NT2/D1 (cell line): ENCODE data around the gene STX17.

Experiments
- DNase-seq: peaks from one replicate; pipeline ENCODE4 v3.0.0-alpha.2; 2011; ENCODE audit warnings: low read depth, low spot score
- H3K27me3 ChIP-seq: 2 replicates; pipeline ENCODE4 v1.6.0; 2011; ENCODE audit warnings: mild to moderate bottlenecking; ENCODE audit not compliant: insufficient read length, insufficient read depth
- H3K36me3 ChIP-seq: 2 replicates; pipeline ENCODE4 v1.6.1; 2011; ENCODE audit warnings: mild to moderate bottlenecking, low read length, mixed read lengths; ENCODE audit not compliant: insufficient read depth, insufficient read length
- H3K4me1 ChIP-seq: 2 replicates; pipeline ENCODE4 v1.5.1; 2011; ENCODE audit not compliant: insufficient read depth, insufficient read length
- H3K4me3 ChIP-seq: 2 replicates; pipeline ENCODE4 v1.5.1; 2011; ENCODE audit warnings: low read depth; ENCODE audit not compliant: insufficient read length
- H3K9ac ChIP-seq: 2 replicates; pipeline ENCODE4 v1.6.0; 2011; ENCODE audit warnings: low read depth; ENCODE audit not compliant: insufficient read length
- H3K9me3 ChIP-seq: 2 replicates; pipeline ENCODE4 v1.5.1; 2011; ENCODE audit warnings: mild to moderate bottlenecking, low read length; ENCODE audit not compliant: insufficient read depth
- SUZ12 ChIP-seq: IDR thresholded peaks from 2 replicates; pipeline ENCODE4 v1.6.1; 2011; ENCODE audit not compliant: insufficient read length, insufficient read depth; ENCODE audit errors: extremely low read depth
- YY1 ChIP-seq: IDR thresholded peaks from 2 replicates; pipeline ENCODE4 v1.6.1; 2011; ENCODE audit not compliant: insufficient read length, insufficient read depth
- ZNF274 ChIP-seq: IDR thresholded peaks from 2 replicates; pipeline ENCODE4 v1.6.1; 2011; ENCODE audit warnings: mild to moderate bottlenecking, low read depth, low read length

Gene STX17

DNA sequence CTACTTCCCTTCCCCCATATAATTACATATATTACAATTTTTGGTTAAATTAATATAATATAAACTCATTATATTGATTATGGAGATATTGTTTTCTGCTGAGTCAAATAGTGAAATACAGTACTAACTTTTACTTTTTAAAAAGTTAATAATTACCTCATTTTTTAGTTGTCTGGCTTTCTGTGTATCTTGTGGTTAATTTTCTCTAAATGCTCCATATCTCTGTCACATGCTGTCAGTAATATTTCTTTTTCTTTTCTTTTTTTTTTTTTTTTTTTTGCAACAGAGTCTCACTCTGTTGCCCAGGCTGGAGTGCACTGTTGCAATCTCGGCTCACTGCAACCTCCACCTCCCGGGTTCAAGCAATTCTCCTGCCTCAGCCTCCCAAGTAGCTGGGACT, 23.2 kb downstream of the STX17 start:
- Histone ChIP-seq H3K9me3 (peaks cover 16% of the 10 kb centered on the region), H3K9ac (no peak overlapping the region), H3K36me3 (no peaks in the 10 kb centered on the region), H3K4me3 (no peak overlapping the region), H3K27me3 (no peaks in the 10 kb centered on the region), H3K4me1 (no peaks in the 10 kb centered on the region)
- TF ChIP-seq YY1, result no peak
- TF ChIP-seq SUZ12, result no peak
- no peak for TF ChIP-seq ZNF274
- DNase-seq, result no peak

DNA sequence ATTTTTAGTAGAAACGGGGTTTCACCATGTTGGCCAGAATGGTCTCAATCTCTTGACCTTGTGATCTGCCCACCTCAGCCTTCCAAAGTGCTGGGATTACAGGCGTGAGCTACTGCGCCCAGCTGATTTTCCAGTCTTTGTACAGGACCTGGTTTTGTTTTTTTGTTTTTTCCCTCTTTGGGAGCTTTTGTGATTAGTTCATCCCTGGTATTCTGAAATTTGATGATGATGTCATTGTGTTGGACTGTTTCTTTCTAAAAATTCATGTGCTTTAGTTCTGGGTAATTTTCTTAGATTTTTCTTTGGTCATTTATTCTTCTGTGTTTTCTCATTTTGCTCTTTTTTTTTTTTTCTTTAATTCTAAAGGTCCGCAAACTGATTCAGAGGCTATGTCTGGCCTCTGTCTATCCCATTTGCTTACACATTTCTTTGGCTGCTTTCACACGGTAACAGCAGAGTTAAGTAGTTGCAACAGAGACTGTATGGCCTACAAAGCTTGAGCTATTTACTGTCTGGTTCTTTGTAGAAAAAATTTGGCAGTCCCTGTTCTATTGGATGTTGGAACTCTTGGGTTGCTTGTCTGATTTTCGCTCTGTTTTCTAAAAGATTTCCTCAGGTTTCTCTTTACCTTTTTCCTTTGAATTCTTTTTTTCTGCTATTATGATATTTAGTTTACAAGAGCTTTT, 24.8 kb downstream of the STX17 start:
- Histone ChIP-seq H3K9me3 (peaks cover under 1% of the 10 kb centered on the region; the same call in 1 of the 2 replicates), H3K4me1 (no peaks in the 10 kb centered on the region), H3K4me3 (no peak overlapping the region), H3K9ac (no peak overlapping the region), H3K36me3 (no peaks in the 10 kb centered on the region), H3K27me3 (no peaks in the 10 kb centered on the region)
- no peak for DNase-seq
- TF ChIP-seq SUZ12 (no peak), YY1 (no peak), ZNF274 (no peak)

DNA sequence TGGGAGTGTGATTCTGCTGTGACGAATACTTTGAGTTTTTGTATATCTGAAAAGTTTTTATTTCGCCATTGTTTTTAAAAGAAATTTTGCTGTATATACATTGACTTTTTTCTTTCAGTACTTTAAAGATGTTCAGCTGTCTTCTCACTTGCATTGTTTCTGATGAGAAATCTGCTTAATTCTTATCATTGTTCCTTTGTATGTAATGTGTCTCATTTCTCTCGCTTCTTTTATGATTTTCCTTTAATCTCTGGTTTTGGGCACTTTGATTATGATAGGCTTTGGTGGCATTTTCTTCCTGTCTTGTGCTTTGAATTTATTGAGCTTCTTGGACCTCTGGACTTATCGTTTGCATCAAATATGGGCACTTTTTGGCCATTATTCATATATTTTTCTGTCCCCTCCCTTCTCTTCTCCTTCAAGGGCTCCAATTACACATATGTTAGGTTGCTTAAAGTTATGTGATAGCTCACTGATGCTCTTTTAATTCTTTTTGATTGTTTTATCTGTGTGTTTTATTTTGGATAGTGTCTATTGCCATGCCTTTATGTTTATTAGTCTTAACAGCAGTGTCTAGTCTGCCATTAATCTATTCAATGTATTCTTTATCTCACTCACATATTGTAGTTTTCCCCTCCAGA, 30.6 kb downstream of the STX17 start:
- no peak overlapping the region for H3K4me3 ChIP-seq
- no peaks in the 10 kb centered on the region for H3K27me3 ChIP-seq
- TF ChIP-seq YY1 (no peak), ZNF274 (no peak), SUZ12 (no peak)
- H3K9ac ChIP-seq, result no peak overlapping the region
- H3K4me1 ChIP-seq, result no peaks in the 10 kb centered on the region
- no peaks in the 10 kb centered on the region for H3K36me3 ChIP-seq
- H3K9me3 ChIP-seq, result peaks cover 10% of the 10 kb centered on the region
- no peak for DNase-seq

DNA sequence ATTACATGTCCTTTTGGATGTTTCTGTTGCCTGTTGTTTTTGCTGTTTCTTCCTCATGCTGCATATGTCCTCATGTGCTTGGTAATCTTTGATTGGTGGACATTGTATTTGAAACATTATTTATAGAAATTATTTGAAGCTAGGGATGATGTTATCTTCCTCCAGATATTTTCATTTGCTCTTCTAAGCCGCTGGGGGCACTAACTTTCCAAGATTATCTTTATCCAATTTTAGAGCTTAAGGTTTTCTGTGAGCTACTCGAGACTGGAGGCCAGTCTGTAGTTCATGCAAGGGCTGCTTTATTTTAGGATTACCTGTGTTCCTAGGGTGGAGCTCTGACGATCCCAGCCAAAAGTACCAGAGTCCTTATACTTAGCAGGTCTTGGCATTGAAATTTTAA, 40.9 kb downstream of the STX17 start:
- peaks cover 11% of the 10 kb centered on the region for H3K36me3 ChIP-seq
- DNase-seq, result no peak
- H3K9me3 ChIP-seq, result peaks cover 7% of the 10 kb centered on the region; the same call in 1 of the 2 replicates
- no peaks in the 10 kb centered on the region for H3K4me1 ChIP-seq
- H3K9ac ChIP-seq, result no peak overlapping the region
- TF ChIP-seq ZNF274, result no peak
- TF ChIP-seq YY1, result no peak
- no peaks in the 10 kb centered on the region for H3K27me3 ChIP-seq
- no peak overlapping the region for H3K4me3 ChIP-seq

DNA sequence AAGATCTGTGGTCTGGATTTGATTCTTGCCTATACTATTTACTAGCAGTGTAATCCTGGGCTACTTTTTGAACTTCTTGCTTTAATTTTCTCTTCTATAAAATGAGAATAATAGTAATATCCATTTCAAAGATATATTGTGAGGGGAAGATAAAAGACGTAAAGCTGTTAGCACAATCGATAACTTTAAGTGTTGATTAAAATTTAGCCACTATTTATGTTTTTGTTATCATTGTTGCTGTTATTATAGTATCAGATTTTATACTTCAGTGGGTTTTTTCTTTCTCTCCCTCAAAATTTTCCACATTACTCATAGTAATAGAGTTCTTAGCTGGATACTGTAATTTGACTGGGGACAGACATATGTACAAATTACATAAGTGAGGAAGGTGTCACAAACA, 42.0 kb downstream of the STX17 start:
- peaks cover 11% of the 10 kb centered on the region for H3K36me3 ChIP-seq
- peaks cover 7% of the 10 kb centered on the region; the same call in 1 of the 2 replicates for H3K9me3 ChIP-seq
- no peak for DNase-seq
- no peaks in the 10 kb centered on the region for H3K27me3 ChIP-seq
- H3K4me3 ChIP-seq, result no peak overlapping the region
- TF ChIP-seq ZNF274, result no peak
- no peak for TF ChIP-seq YY1
- no peak for TF ChIP-seq SUZ12
- no peaks in the 10 kb centered on the region for H3K4me1 ChIP-seq
- no peak overlapping the region for H3K9ac ChIP-seq

DNA sequence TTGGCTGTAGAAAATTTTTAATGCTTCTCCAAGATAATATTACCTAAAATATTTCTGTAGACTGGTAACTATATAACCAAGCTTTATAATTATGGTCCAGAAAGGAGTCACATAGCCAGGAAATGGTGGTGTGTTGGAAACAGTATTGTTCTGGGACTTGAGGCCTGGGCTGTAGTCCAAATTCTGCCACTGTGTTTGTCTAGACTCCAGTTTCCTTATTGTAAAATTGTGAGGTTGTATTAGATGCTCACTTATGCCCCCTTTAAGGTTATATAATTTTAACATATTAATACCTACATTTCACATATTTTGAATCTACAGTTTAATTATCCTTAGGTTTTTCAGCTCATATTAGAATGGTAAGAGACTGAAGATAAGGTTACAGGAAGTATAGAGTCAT, 42.4 kb downstream of the STX17 start:
- Histone ChIP-seq H3K4me1 (no peaks in the 10 kb centered on the region), H3K4me3 (no peak overlapping the region), H3K36me3 (peaks cover 11% of the 10 kb centered on the region), H3K27me3 (no peaks in the 10 kb centered on the region), H3K9ac (no peak overlapping the region), H3K9me3 (peaks cover 7% of the 10 kb centered on the region; the same call in 1 of the 2 replicates)
- DNase-seq, result no peak
- TF ChIP-seq ZNF274 (no peak), YY1 (no peak), SUZ12 (no peak)

DNA sequence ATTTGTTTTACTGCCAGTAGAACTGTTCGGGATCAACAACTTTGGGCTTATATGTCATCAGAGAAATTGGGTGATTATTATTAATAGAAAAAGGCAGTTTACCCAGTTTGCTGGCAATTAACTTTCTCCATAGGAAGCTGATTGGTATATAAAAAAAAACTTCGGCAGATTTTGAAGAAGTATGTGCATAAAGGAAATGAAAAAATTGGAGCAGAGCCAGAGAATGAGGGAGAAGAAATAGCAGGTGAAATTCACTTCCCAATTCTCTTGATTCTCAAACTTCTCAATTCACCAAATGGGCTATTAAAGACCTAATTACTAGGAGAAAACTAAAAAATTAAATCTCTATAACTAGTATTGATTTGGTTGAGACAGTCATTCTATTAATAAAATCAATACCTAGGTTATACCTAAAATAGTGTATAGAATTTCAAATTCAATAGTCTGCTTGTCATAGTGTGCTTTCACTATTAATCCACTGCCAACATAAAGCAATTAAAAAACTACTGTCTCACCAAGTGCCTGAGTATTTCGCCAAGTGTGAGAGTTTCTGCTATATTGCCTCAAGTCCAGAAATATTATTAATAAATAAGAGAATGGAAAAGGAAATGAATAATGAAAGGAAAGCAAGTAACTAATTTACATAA, 47.5 kb downstream of the STX17 start:
- Histone ChIP-seq H3K4me1 (no peaks in the 10 kb centered on the region), H3K9me3 (peaks cover 7% of the 10 kb centered on the region; the same call in 1 of the 2 replicates), H3K36me3 (peaks cover 11% of the 10 kb centered on the region), H3K27me3 (no peaks in the 10 kb centered on the region), H3K4me3 (no peak overlapping the region), H3K9ac (no peak overlapping the region)
- TF ChIP-seq SUZ12 (no peak), YY1 (no peak), ZNF274 (no peak)
- no peak for DNase-seq
